Coronary artery (tissue), 2 donors: ENCODE results near the gene R3HDML.
"Not testable (repeated sequence)": the region's sequence is repeated elsewhere in the genome, so short reads cannot be mapped to it uniquely, and the experiment has no call there.

ENCODE experiments used
- DNase-seq: peaks from one replicate; pipeline ENCODE4 v3.0.0-alpha.2; 2017; ENCODE audit warnings: low spot score
- H3K27ac ChIP-seq, 2 donors: fragments of 200-600 bp; sonication (generic); one replicate each; pipeline ENCODE4 v1.5.1; 2016 to 2019
- H3K4me3 ChIP-seq: fragments of 200-600 bp; sonication (generic); 2 replicates; pipeline ENCODE4 v1.5.1; 2016; ENCODE audit warnings: mild to moderate bottlenecking, moderate library complexity
- TF ChIP-seq, protein P1 (sequence below): fragments of 200-600 bp; sonication (generic); IDR thresholded peaks from one replicate; pipeline ENCODE4 v1.5.1; 2019; ENCODE audit warnings: antibody characterized with exemption

R3HDML gene

DNA sequence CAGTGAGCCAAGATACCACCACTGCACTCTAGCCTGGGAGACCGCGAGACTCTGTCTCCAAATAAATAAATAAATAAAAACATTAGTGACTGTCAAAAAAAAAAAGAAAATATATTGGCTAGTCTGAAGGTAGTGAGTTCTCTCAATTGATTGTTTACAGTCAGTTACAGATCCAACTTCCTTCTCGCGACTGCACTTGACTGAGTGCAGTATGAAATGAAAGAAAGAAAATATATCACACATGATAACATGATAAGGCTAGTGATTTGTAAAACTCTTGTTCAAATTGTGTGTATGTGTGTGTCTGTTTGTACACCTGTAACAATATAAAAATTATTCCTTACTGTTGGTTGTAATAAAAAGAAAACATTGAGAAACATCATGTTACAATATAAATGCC, 7.9 kb downstream of the R3HDML start:
- H3K27ac ChIP-seq, result no peak overlapping the region
- TF ChIP-seq, protein P1, sequence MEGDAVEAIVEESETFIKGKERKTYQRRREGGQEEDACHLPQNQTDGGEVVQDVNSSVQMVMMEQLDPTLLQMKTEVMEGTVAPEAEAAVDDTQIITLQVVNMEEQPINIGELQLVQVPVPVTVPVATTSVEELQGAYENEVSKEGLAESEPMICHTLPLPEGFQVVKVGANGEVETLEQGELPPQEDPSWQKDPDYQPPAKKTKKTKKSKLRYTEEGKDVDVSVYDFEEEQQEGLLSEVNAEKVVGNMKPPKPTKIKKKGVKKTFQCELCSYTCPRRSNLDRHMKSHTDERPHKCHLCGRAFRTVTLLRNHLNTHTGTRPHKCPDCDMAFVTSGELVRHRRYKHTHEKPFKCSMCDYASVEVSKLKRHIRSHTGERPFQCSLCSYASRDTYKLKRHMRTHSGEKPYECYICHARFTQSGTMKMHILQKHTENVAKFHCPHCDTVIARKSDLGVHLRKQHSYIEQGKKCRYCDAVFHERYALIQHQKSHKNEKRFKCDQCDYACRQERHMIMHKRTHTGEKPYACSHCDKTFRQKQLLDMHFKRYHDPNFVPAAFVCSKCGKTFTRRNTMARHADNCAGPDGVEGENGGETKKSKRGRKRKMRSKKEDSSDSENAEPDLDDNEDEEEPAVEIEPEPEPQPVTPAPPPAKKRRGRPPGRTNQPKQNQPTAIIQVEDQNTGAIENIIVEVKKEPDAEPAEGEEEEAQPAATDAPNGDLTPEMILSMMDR, result no peak
- DNase-seq, result no peak
- H3K4me3 ChIP-seq, result no peak overlapping the region

DNA sequence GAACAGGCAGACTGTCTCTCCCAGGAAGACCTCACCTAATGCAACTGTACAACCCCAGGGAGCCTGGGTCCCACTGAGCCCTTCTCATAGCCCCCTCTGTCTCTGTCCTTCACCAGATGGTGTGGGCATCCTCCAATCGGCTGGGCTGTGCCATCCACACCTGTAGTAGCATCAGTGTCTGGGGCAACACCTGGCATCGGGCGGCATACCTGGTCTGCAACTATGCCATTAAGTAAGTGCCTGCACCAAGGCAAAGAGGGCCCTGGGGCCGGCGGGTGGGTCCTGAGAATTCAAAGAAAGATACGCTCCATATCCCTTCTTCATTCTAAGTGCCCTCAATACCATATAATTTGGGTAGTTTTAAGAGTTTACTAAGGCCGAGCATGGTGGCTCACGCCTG, 8.3 kb downstream of the R3HDML start:
- no peak for DNase-seq
- H3K27ac ChIP-seq, result no peak overlapping the region
- H3K4me3 ChIP-seq, result no peak overlapping the region
- TF ChIP-seq, protein P1, result no peak

DNA sequence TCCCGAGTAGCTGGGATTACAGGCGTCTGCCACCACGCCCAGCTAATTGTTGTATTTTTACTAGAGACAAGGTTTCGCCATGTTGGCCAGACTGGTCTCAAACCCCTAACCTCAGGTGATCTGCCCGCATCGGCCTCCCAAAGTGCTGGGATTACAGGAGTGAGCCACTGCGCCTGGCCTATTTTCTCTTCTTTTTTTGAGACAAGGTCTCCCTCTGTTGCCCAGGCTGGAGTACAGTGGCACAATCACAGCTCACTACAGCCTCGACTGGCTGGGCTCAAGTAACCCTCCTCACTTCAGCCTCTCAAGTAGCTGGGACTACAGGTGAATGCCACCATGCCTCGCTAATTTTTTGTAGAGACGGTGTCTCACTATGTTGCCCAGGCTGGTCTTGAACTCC, 9.1 kb downstream of the R3HDML start:
- not testable (repeated sequence) for H3K27ac ChIP-seq, H3K4me3 ChIP-seq, DNase-seq

DNA sequence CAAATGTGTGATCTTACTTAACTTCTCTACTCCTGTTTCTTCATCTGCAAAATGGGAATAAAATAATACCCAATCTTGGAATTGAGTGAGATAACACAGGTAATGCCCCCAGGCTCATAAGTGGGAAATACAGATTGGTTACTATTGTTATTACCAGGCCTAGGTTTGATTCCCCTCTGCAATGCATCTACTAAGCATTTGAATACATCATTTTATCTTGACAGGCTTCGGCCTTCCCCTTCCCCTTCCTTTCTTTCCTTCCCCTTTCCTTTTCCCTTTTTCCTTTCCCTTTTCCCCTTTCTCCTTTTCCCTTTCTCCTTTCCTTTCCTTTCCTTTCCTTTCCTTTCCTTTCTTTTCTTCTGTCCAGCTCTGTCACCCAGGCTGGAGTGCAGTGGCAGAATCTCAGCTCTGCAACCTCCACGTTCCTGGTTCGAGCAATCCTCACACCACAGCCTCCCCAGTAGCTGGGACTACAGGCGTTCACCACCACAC, 11.4 kb downstream of the R3HDML start:
- no peak for DNase-seq
- TF ChIP-seq, protein P1, result no peak
- Histone ChIP-seq H3K4me3 (no peak overlapping the region), H3K27ac (no peak overlapping the region)

DNA sequence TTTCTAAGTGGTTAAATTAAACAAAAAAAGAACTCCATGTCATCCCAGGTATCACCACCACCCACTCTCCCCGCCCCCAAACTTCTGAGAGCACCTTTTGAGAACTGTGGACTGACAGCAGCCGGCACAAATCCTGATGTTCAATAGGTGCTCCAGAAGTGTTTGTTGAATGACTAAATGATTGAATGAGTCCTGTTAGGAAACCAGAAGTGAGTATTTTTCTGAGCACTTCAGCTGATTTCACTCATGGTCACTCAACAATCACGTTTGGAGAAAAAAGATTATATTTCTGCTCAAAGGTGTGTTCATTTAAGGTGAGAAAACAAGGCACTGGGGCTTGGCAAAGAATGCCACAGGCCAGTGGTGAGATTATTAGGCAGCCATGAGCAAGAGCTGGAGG, 12.5 kb downstream of the R3HDML start:
- no peak overlapping the region for H3K4me3 ChIP-seq
- DNase-seq, result no peak
- TF ChIP-seq, protein P1, result no peak
- no peak overlapping the region for H3K27ac ChIP-seq

DNA sequence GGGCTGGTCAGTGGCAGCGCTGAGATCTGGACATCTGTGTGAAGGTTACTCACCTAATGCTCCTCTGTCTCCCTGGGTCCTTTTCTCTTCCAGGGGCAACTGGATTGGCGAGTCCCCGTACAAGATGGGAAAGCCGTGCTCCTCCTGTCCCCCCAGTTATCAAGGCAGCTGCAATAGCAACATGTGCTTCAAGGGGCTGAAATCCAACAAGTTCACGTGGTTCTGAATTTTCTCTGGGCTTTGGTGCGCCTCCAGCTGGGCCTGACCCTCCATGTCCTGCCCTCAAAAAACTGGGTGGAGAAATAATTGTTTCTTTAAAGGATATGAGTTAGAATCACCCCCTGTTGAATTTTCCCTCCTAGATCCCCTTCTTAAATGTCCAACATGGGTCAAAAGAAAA, 13.7 kb downstream of the R3HDML start:
- Histone ChIP-seq H3K27ac (no peak overlapping the region), H3K4me3 (no peak overlapping the region)
- TF ChIP-seq, protein P1, result no peak
- no peak for DNase-seq

DNA sequence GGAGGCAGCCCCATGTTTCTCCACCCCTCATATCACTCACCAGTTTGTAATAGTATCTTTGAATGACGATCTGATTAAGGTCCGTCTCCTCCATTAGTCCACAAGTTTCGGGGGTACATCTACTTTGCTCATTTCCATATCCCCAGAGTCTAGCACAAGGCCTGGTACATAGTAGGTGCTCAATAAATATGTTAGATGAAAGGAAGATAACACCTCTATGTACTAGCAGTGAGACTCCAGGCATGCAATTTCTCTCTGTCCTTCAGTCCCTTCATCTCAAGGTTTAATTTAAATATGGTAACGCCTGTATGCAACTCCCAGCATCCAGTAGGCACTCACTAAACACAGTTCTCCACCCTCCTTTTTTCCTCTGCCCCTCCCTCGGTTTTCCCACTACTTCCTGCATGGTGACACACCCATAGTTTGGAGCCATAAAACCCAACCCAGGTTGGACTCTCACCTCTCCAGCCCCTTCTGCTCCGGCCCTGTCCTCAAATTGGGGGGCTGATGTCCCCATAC, 18.2 kb downstream of the R3HDML start:
- H3K27ac ChIP-seq, result no peak overlapping the region
- no peak for DNase-seq
- TF ChIP-seq, protein P1, result no peak
- no peak overlapping the region for H3K4me3 ChIP-seq
